ENCODE data around the gene CLIC5.

The CLIC5 gene

GRCh38 chr6:46032110-46032998 lies 16.7 kb upstream of the CLIC5 start:
- no peak for DNase-seq

DNA sequence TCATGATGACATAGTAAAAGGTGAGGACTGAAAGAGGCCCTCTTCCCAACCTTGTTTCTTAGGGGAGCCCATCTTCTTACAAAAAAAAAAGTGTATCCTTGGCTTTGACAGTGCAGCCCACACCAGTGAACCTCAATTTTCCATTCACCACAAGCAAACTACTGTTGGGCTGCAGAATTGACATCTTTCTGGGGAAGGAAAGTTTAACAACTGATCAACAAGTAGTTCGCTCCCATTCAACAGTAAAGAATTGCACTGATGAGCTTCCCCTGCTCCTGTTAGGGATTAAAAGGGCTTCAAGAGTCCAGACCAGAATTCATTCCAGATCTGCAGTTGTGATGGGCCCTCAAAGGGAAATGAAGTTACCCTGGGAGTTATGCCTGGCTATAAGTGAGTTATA lies 13.9 kb upstream of the CLIC5 start:
- DNase-seq = no peak

DNA sequence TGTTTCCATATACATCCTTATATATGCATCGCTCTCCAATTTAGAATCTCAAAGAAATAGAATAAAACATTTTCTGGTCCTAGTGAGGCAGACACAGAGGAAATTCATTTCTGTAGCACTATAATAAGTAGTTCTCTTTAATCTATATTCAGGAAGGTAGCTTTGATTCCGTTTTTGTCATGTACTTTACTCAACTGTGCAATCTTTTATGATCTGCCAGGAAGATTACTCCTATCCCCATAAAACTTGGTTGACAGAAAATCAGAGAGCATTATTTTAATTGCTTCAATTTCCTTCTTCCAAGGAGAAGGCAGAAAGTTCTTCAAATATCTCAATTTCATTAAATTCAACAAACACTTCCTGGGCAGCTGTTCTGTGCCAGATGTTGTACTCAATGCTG lies 10.6 kb upstream of the CLIC5 start:
- DNase-seq = no peak

GRCh38 chr6:46025573-46025972 lies 9.9 kb upstream of the CLIC5 start:
- DNase-seq = no peak

GRCh38 chr6:46024124-46024769 lies 8.6 kb upstream of the CLIC5 start:
- DNase-seq = no peak

DNA sequence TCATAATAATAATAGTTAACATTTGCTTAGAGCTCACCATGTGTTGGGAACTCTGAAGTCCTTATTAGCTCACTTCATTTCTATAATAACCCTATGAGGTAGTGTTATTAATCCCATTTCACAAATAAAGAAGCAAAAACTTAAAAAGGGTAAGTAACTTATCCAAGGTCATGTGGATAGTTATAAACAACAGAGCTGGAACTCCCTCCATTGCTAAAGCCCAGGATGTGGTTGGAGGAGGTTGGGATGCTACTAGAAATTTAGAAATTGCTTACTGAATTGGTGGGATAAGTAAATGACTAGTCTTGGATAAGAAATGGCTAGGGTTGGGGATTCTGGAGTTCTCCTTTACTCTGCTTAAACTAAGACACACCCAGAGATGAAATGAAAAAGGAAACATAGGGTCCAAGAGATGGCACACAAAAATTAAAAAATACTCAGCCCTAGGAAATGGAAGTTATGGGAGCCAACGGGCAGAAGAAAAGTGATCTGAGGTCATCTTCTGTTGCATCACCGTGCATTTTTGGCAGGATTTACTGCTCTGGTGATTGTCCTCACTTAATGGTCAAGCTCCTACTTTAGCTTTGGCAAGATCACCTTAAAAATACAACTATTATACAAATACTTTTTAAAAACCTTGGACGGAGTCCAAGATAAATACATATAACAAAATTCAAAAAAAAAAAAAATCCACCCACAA lies 7.7 kb upstream of the CLIC5 start:
- no peak for DNase-seq

DNA sequence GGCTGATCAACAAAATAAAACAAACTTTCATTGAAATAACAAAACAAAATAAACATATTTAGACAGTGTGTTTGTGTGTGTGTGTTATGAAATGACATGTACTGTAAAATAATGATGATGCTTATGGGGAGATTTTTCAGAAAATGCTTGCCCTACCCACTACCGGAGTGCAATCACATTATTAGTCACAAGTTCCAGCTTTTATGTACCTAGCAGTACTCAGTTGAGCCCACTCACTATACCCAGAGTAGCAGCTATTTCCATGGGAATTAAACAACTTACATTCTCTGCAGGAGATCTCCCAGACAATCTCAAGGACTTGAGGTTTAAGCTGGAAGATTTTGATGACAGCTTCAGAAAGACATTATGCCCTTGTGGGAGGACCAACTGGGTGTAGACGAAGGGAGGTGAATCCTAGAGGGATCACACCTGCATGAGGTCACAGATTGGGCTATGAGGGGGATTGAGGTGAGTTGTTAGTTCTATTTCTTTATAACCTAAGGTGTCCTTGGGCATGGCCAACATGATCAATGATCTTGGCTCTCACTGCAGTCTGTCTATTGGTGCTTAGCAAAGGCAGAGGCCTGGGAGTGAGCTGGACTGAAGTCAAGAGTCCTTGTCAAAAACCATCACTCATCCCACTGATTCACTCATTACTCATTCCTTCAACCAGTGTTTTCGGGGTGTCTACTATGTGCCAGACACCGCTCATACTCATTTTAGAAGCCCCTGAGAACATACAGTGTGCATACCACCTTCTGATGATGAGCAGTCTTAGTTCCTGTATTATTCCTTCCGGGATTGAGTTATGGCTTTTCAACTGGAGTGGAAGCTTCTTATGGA lies 6.7 kb upstream of the CLIC5 start:
- DNase-seq = no peak

DNA sequence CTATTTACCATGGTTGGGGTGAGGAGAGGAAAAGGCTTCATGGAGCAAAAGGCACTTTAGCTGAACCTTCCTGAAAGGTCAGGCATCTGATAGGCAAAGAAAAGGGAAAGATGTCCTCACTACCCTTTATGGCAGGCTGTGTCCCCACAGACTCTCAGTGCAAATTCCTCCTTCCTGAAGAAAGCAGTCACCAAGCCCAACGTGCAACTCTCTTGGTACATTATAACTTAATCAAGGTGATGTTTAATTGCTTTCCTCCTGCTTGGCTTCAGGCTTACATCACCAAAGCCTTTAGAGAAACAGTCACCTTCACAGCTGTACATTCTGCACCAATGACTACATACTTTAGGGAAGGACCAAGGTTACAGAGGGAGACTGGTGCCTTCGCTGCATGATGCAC lies 2.1 kb upstream of the CLIC5 start:
- DNase-seq = no peak

DNA sequence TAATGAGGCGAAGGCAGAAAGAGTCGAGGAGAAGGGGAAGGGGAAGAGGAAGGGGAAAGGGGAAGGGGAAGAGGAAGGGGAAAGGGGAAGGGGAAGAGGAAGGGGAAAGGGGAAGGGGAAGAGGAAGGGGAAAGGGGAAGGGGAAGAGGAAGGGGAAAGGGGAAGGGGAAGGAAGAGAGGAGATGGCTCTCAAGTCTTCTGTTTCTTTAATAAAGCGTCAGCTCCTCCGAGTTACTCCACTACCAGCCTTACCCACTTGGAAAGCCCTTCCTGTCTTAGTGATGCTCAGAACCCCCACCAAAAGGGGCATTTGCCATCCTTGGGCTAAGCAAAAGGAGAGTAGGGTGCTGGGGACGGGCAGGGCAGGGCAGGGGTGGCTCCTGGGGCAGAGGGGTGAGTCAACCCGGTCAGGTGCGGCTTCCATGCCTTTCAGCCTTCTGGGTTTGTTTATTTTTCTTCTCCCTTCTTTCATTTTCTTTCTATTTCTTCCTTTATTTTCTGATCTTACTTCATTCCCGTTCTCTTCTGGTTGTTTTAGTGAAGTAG lies 476 bp upstream of the CLIC5 start:
- no peak for DNase-seq

- no peak for DNase-seq
Measured at GRCh38 chr6:46014511-46015118, 1.0 kb downstream of the CLIC5 start.

GRCh38 chr6:46014046-46014445 lies 1.6 kb downstream of the CLIC5 start:
- DNase-seq = no peak

- DNase-seq = no peak
Measured at GRCh38 chr6:46013639-46014038, 2.0 kb downstream of the CLIC5 start.

GRCh38 chr6:46012834-46013233 lies 2.8 kb downstream of the CLIC5 start:
- no peak for DNase-seq

DNA sequence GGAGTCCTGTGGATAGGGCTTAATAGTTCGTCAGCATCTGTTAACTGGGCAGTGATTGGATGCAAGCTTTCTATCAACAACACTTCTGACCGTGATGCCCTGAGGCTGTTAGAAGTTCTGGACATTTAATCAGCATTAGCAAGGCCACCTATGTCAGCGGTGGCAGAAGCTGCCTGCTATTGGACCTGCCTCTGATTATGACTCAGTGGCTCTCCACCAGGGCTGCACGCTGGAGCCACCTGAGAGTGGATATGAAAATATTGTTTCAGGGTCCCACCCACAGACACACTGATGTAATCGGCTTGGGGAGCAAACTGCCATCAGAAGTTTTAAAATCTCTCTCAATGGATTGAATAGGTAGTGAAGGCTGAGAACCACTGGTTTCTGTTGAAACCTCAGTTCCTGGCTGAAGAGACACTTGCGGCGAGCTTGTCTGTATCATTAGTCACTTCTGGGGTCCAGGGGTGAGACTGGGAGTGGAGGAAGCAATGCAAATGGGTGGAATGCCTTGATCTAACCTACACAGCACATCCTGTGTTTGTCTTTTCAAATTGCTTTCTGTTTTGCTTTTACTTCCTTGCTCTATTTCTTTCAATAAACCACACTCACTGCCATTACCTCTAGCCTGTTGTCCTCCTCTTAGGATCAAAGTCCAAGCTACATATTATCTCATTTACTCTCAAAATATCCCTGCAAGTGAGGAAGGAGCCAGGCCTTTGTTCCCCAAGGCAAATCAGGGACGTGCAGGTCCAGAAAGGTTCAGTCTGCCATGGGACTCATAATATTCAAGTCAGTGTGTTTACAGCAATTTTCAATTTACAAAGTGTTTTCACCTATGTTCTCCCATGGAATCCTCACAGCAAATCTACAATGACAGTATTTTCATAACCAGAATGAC lies 4.2 kb downstream of the CLIC5 start:
- DNase-seq = no peak

GRCh38 chr6:46010771-46011170 lies 4.9 kb downstream of the CLIC5 start:
- no peak for DNase-seq

DNA sequence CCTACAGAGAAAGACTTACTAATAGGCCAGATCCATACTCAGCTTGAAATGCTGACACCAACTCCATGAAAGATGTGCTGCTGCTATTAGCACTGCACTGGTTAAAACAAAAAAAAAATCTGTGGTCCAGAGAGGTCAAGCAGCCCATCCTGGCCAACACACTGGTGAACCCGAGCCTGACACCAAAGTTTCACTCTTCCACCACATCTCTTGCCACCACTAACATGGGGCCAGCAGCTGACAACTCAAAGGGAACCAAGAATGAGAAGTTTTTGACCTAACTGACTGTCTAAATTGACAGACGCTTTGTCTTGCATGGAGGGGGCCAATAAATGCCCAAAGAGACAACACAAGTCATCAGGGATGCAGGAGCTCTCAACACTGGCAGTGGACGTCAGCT lies 5.4 kb downstream of the CLIC5 start:
- no peak for DNase-seq

DNA sequence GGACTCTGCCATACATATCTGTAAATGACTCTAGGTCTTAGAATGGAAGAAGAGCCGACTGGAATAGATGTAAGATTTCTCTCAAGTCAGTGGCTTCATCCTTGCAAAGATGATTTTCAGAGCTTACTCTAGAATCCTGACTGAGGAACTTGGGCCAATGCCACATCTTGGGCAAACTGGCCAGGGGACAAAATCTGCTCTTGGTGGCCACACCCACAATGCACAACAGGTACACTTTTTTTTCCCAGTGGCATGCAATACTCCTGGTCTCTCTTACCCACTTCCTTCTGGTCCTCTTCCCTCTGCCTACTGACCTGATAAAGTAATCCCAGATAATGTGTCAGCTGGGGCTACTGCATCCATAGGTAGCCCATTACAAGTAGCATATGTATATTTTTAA lies 13.4 kb downstream of the CLIC5 start:
- no peak for DNase-seq

GRCh38 chr6:46000905-46001304 lies 14.8 kb downstream of the CLIC5 start:
- no peak for DNase-seq

DNA sequence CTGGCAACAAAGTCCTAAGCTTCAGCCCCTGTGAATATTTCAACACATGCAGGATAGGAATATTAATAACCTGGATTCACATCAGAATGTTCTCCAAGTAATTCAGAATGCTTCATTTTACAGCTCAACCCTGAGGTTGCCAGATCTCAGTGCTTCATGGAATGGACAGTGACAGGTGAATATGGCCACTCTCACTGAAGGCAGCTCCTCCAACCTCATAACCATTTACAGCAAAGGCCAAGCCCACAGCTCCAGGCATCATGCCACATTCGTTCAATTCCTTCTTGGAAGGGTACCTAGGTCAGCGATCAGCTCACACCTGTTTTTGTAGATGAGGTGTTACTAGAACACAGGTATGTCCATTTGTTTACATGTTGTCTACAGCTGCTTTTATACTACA lies 17.1 kb downstream of the CLIC5 start:
- DNase-seq = no peak

DNA sequence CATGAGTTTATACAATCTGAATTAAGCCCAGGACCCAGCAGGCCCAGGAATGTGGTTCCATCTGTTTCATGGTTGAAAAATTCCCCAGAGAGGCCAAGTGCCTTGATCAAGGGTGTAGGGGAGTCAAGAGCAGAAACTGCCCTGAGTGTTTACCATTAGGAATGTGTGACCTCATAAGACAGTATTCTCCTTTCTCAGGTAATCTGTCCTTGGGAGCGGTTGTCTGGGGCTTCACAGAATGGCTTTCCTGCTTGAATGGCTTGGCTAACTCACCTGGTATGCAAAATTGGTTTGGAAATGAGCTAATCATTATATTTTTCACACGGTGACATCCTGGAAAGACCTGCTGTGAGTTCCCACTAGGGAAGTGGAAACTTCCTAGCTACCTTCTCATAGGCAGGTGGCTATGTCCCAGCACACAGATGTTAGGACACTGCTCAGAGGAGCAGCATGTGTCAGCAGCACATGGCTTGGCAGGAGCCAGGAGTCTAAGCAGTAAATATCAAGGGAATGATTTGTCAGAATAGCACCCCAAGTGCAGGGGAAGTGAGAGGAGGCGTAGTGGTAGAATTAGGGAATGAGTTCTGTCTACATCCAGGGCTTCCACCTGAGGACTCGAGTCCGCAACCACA lies 17.7 kb downstream of the CLIC5 start:
- no peak for DNase-seq

DNA sequence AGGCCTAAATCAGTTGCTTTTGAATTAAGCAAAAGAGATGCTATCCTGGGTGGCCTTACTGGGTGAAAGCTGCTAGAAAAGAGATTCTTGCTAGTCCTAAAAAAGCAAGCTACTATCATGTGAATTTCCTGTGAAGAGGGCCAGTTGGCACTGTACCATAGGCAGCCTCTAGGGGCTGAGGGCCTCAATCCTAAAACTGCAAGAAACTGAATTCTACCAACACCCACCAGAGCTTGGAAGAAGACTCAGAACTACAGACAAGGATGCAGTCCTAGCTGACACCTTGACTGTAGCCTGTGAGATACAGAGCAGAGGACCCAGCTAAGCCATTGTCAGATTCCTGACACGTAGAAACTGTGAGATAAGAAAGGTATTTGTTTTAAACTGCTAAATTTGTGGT lies 24.5 kb downstream of the CLIC5 start:
- no peak for DNase-seq

Data from AML-193 (cell line).